ENCODE measurements around the gene GLCCI1.

Gene GLCCI1

GRCh38 chr7:8126601-8127167 lies 158.1 kb downstream of the GLCCI1 start:
- TF ChIP-seq POU6F1 (CRISPR knock-in tag; IDR thresholded peaks at IDR 0.05; ENCODE audit: borderline replicate concordance, low read depth) (no peak), ZNF565 (CRISPR knock-in tag; conservative IDR thresholded peaks at IDR 0.05; ENCODE audit: low read depth) (no peak), BACH2 (CRISPR knock-in tag; IDR thresholded peaks at IDR 0.05; ENCODE audit: borderline replicate concordance) (no peak), GLIS3 (CRISPR knock-in tag; IDR thresholded peaks at IDR 0.05) (no peak), ESRRG (CRISPR knock-in tag; IDR thresholded peaks at IDR 0.05) (no peak)
- TF ChIP-seq, protein P1, sequence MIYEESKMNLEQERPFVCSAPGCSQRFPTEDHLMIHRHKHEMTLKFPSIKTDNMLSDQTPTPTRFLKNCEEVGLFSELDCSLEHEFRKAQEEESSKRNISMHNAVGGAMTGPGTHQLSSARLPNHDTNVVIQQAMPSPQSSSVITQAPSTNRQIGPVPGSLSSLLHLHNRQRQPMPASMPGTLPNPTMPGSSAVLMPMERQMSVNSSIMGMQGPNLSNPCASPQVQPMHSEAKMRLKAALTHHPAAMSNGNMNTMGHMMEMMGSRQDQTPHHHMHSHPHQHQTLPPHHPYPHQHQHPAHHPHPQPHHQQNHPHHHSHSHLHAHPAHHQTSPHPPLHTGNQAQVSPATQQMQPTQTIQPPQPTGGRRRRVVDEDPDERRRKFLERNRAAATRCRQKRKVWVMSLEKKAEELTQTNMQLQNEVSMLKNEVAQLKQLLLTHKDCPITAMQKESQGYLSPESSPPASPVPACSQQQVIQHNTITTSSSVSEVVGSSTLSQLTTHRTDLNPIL (CRISPR knock-in tag; IDR thresholded peaks at IDR 0.05; ENCODE audit: low read depth) = no peak
- TF ChIP-seq, protein P2, sequence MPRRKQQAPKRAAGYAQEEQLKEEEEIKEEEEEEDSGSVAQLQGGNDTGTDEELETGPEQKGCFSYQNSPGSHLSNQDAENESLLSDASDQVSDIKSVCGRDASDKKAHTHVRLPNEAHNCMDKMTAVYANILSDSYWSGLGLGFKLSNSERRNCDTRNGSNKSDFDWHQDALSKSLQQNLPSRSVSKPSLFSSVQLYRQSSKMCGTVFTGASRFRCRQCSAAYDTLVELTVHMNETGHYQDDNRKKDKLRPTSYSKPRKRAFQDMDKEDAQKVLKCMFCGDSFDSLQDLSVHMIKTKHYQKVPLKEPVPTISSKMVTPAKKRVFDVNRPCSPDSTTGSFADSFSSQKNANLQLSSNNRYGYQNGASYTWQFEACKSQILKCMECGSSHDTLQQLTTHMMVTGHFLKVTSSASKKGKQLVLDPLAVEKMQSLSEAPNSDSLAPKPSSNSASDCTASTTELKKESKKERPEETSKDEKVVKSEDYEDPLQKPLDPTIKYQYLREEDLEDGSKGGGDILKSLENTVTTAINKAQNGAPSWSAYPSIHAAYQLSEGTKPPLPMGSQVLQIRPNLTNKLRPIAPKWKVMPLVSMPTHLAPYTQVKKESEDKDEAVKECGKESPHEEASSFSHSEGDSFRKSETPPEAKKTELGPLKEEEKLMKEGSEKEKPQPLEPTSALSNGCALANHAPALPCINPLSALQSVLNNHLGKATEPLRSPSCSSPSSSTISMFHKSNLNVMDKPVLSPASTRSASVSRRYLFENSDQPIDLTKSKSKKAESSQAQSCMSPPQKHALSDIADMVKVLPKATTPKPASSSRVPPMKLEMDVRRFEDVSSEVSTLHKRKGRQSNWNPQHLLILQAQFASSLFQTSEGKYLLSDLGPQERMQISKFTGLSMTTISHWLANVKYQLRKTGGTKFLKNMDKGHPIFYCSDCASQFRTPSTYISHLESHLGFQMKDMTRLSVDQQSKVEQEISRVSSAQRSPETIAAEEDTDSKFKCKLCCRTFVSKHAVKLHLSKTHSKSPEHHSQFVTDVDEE (CRISPR knock-in tag; IDR thresholded peaks at IDR 0.05) = no peak
- no peak for ATAC-seq

DNA sequence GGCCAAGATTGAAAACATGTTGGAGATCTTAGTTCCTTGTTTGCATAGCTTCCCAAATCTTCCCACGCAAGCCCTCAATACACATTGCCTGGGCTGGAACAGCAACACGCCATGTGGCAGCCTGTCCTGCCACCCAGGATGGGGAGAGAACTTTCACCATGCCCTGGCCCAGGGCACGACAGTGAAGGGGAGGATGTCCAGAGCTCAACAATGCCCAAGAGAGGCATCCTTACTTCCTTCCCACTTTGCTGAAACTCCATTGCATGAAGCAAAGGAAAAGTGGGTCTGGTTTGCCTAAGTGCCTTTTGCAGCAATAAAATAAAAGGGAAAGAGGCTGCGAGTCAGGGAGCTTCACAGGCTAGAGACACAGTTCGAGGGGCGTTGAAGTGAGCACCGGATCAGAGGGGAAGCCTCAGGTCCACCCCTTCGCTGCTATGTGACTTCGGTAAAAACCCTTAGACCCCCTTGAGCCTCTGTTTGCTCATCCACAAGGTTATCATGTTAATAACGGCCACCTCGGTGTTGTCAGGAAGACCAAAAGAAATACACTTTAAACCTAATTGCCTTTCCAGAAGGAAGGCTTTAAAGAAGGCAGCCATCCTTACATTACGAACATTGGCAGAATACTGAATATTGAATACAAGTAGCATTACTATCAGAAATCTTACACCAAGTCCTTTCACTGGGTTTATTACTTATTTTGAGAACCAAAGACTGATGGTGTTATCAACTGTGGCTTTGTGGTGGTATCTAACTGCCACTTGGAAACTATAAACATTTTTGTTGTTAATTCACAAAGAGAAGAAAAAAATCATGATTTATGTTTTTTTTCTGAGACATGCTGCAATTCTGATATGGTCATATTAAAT lies 160.1 kb downstream of the GLCCI1 start:
- TF ChIP-seq ZFP3 (CRISPR knock-in tag; IDR thresholded peaks at IDR 0.05) (no peak), POU6F1 (CRISPR knock-in tag; IDR thresholded peaks at IDR 0.05; ENCODE audit: borderline replicate concordance, low read depth) (no peak), SNAI2 (CRISPR knock-in tag; IDR thresholded peaks at IDR 0.05) (no peak), GLIS3 (CRISPR knock-in tag; IDR thresholded peaks at IDR 0.05) (no peak), ARNTL (CRISPR knock-in tag; IDR thresholded peaks at IDR 0.05; ENCODE audit: borderline replicate concordance, low read depth) (no peak), BACH2 (CRISPR knock-in tag; IDR thresholded peaks at IDR 0.05; ENCODE audit: borderline replicate concordance) (no peak), TCF4 (CRISPR knock-in tag; IDR thresholded peaks at IDR 0.05; ENCODE audit: borderline replicate concordance) (no peak), CSDC2 (CRISPR knock-in tag; IDR thresholded peaks at IDR 0.05) (no peak), OSR1 (CRISPR knock-in tag; IDR thresholded peaks at IDR 0.05) (no peak), ISL1 (CRISPR knock-in tag; IDR thresholded peaks at IDR 0.05) (no peak), ZC3H10 (CRISPR knock-in tag; IDR thresholded peaks at IDR 0.05) (no peak), ESRRG (CRISPR knock-in tag; IDR thresholded peaks at IDR 0.05) (no peak), ZNF565 (CRISPR knock-in tag; conservative IDR thresholded peaks at IDR 0.05; ENCODE audit: low read depth) (no peak), RARB (CRISPR knock-in tag; IDR thresholded peaks at IDR 0.05) (no peak), PPARA (CRISPR knock-in tag; IDR thresholded peaks at IDR 0.05; ENCODE audit: borderline replicate concordance) (no peak)
- TF ChIP-seq, protein P1 (CRISPR knock-in tag; IDR thresholded peaks at IDR 0.05; ENCODE audit: low read depth) = no peak
- no peak for ATAC-seq

DNA sequence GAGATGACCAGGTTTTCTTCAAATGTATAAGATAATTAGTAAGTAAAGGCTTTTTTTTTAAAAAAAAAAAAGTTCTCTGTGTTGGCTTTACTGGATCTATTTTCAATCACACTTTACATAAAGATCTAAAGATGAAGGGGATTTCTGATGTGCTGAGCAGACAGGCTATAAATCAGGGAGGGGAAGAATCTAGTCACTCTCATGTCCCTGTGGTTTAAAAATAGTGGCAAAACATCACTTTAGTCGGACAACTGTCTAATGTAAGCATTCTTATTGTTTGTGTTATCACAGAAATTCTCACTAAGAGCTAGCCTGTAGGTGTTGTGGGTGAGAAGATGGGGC lies 160.7 kb downstream of the GLCCI1 start:
- ATAC-seq = no peak
- TF ChIP-seq CSRNP3 (CRISPR knock-in tag; IDR thresholded peaks at IDR 0.05) (no peak), ARNTL (CRISPR knock-in tag; IDR thresholded peaks at IDR 0.05; ENCODE audit: borderline replicate concordance, low read depth) (no peak), ZFP30 (CRISPR knock-in tag; IDR thresholded peaks at IDR 0.05) (no peak), POU6F1 (CRISPR knock-in tag; IDR thresholded peaks at IDR 0.05; ENCODE audit: borderline replicate concordance, low read depth) (no peak), ESRRG (CRISPR knock-in tag; IDR thresholded peaks at IDR 0.05) (no peak), CSDC2 (CRISPR knock-in tag; IDR thresholded peaks at IDR 0.05) (no peak), ZNF70 (CRISPR knock-in tag; IDR thresholded peaks at IDR 0.05) (no peak), ZNF565 (CRISPR knock-in tag; conservative IDR thresholded peaks at IDR 0.05; ENCODE audit: low read depth) (no peak), RARB (CRISPR knock-in tag; IDR thresholded peaks at IDR 0.05) (no peak), PPARA (CRISPR knock-in tag; IDR thresholded peaks at IDR 0.05; ENCODE audit: borderline replicate concordance) (no peak), OSR1 (CRISPR knock-in tag; IDR thresholded peaks at IDR 0.05) (no peak), ZC3H10 (CRISPR knock-in tag; IDR thresholded peaks at IDR 0.05) (no peak), ISL1 (CRISPR knock-in tag; IDR thresholded peaks at IDR 0.05) (no peak)
- TF ChIP-seq, protein P1 (CRISPR knock-in tag; IDR thresholded peaks at IDR 0.05; ENCODE audit: low read depth) = no peak

Measured in SK-N-SH treated with all-trans-retinoic acid at 6 μM for 48 hours (cell line).